HepG2 (cell line): Measurements from ENCODE around the gene STK39. TPM values are rescaled to one million over a fixed set of nuclear protein-coding genes. Genes with fewer than 3 reads are reported as not detected.

Experiments
- ARID2 ChIP-seq: sonication (generic); formaldehyde crosslinking; IDR thresholded peaks from 2 replicates; pipeline ENCODE4 v1.8.1; 2022; ENCODE audit warnings: mild to moderate bottlenecking, missing genetic modification reagents, borderline replicate concordance
- ATF4 ChIP-seq, 2 experiments: fragments of 450-650 bp in 1 of 2; sonication (generic) in 1 of 2; formaldehyde crosslinking; IDR thresholded peaks; 2 replicates each; pipeline versions ENCODE4 v1.5.0 to v1.8.0; 2020 to 2022; ENCODE audit warnings: mild to moderate bottlenecking in 1 of 2, missing genetic modification reagents in 1 of 2
- ELF1 ChIP-seq: sonication (generic); formaldehyde crosslinking; IDR thresholded peaks from 2 replicates; pipeline ENCODE4 v1.4.0; 2020; ENCODE audit warnings: missing genetic modification reagents
- ETV5 ChIP-seq: IDR thresholded peaks from 2 replicates; pipeline ENCODE4 v1.6.1; 2018; ENCODE audit warnings: missing biosample characterization, missing genetic modification reagents, inconsistent platforms, borderline replicate concordance
- HIVEP1 ChIP-seq: sonication (generic); formaldehyde crosslinking; IDR thresholded peaks from 2 replicates; pipeline ENCODE4 v1.4.0; 2020; ENCODE audit warnings: mild to moderate bottlenecking, missing genetic modification reagents
- HMGXB4 ChIP-seq, 2 experiments: sonication (generic) in 1 of 2; formaldehyde crosslinking in 1 of 2; IDR thresholded peaks; 2 replicates each; pipeline versions ENCODE4 v1.4.0 to v1.6.1; 2018 to 2020; ENCODE audit warnings: missing genetic modification reagents in 2 of 2, borderline replicate concordance in 1 of 2, low read depth in 1 of 2, mild to moderate bottlenecking in 1 of 2, missing biosample characterization in 1 of 2
- MAZ ChIP-seq, 2 experiments: sonication (generic) in 1 of 2; formaldehyde crosslinking in 1 of 2; IDR thresholded peaks; 2 replicates each; pipeline versions ENCODE4 v1.5.0 to v1.6.1; 2012 to 2020; ENCODE audit warnings: low read depth in 2 of 2, mild to moderate bottlenecking in 2 of 2, borderline replicate concordance in 1 of 2, improper control_type of control experiment in 1 of 2, low read length in 1 of 2, missing genetic modification reagents in 1 of 2, moderate library complexity in 1 of 2
- MTERF4 ChIP-seq: sonication (generic); formaldehyde crosslinking; IDR thresholded peaks from 2 replicates; pipeline ENCODE4 v1.8.0; 2023; ENCODE audit warnings: mild to moderate bottlenecking, missing genetic modification reagents
- MXI1 ChIP-seq: IDR thresholded peaks from 3 replicates; pipeline ENCODE4 v1.6.1; 2012; ENCODE audit warnings: low read depth, low read length, inconsistent platforms, borderline replicate concordance
- PLRG1 ChIP-seq: fragments of 450-650 bp; conservative IDR thresholded peaks from 2 replicates; pipeline ENCODE4 v1.6.1; 2016
- POGZ ChIP-seq: sonication (generic); formaldehyde crosslinking; IDR thresholded peaks from 2 replicates; pipeline ENCODE4 v1.4.0; 2020; ENCODE audit warnings: mild to moderate bottlenecking, missing genetic modification reagents
- RAD21 ChIP-seq: fragments of 450-650 bp; formaldehyde crosslinking; IDR thresholded peaks from 2 replicates; pipeline ENCODE4 v1.5.0; 2020; ENCODE audit warnings: mild to moderate bottlenecking
- SCMH1 ChIP-seq: sonication (generic); formaldehyde crosslinking; IDR thresholded peaks from 2 replicates; pipeline ENCODE4 v1.9.0; 2021; ENCODE audit warnings: missing genetic modification reagents, mild to moderate bottlenecking, borderline replicate concordance
- SIN3A ChIP-seq: IDR thresholded peaks from 2 replicates; pipeline ENCODE4 v1.6.1; 2011; ENCODE audit warnings: low read depth, mild to moderate bottlenecking, control low read depth, low read length, borderline replicate concordance
- SMAD1 ChIP-seq: sonication (generic); formaldehyde crosslinking; IDR thresholded peaks from 2 replicates; pipeline ENCODE4 v1.4.0; 2020; ENCODE audit warnings: missing genetic modification reagents, low read depth, mild to moderate bottlenecking, borderline replicate concordance
- TCF7 ChIP-seq: sonication (generic); IDR thresholded peaks from 2 replicates; pipeline ENCODE4 v1.6.1; 2016; ENCODE audit warnings: antibody characterized with exemption, low read depth
- WIZ ChIP-seq: sonication (generic); formaldehyde crosslinking; IDR thresholded peaks from 2 replicates; pipeline ENCODE4 v1.5.1; 2020; ENCODE audit warnings: mild to moderate bottlenecking, missing genetic modification reagents
- ZBTB38 ChIP-seq: sonication (generic); formaldehyde crosslinking; IDR thresholded peaks from 2 replicates; pipeline ENCODE4 v1.5.1; 2020; ENCODE audit warnings: mild to moderate bottlenecking, missing genetic modification reagents
- ZNF205 ChIP-seq: IDR thresholded peaks from 2 replicates; pipeline ENCODE4 v1.6.1; 2018; ENCODE audit warnings: missing biosample characterization, missing genetic modification reagents
- ZNF207 ChIP-seq: fragments of 450-650 bp; IDR thresholded peaks from 2 replicates; pipeline ENCODE4 v1.6.1; 2016; ENCODE audit warnings: antibody characterized with exemption, borderline replicate concordance
- ZNF350 ChIP-seq: sonication (generic); formaldehyde crosslinking; IDR thresholded peaks from 2 replicates; pipeline ENCODE4 v1.4.0; 2020; ENCODE audit warnings: mild to moderate bottlenecking, low read depth, missing genetic modification reagents, borderline replicate concordance
- ZNF598 ChIP-seq: sonication (generic); formaldehyde crosslinking; IDR thresholded peaks from 2 replicates; pipeline ENCODE4 v1.5.1; 2020; ENCODE audit warnings: mild to moderate bottlenecking, missing genetic modification reagents, borderline replicate concordance
- ZNF672 ChIP-seq: sonication (generic); formaldehyde crosslinking; IDR thresholded peaks from 2 replicates; pipeline ENCODE4 v1.8.1; 2022; ENCODE audit warnings: missing genetic modification reagents
- ZNF878 ChIP-seq: sonication (generic); formaldehyde crosslinking; IDR thresholded peaks from 2 replicates; pipeline ENCODE4 v1.8.1; 2023; ENCODE audit warnings: mild to moderate bottlenecking, missing genetic modification reagents, moderate library complexity
- polyA plus RNA-seq, 8 experiments: library from polyadenylated mRNA; depleted of rRNA in 3 of 8; stranded (reverse) in 7 of 8; unstranded in 1 of 8; fragments of >200 nt; fragmentation: Illumina TruSeq in 4 of 8; extraction: Trizol in 4 of 8; gene quantifications; 2 replicates each; pipeline versions ENCODE4 v1.2.1 to v1.2.3, GENCODE V29; 2011 to 2016; ENCODE audit warnings: low read depth in 4 of 8, missing spikeins in 1 of 8, mixed read lengths in 1 of 8; ENCODE audit not compliant: insufficient read depth in 1 of 8
- total RNA-seq, 5 experiments: library from RNA; depleted of rRNA; stranded (reverse); fragments of >200 nt; fragmentation: Illumina TruSeq; extraction: Trizol; gene quantifications; 2 replicates each; pipeline ENCODE4 v1.2.3, GENCODE V29; 2016; ENCODE audit warnings: low read depth in 1 of 5
- TF ChIP-seq, protein P1 (sequence below): sonication (generic); formaldehyde crosslinking; IDR thresholded peaks from 2 replicates; pipeline ENCODE4 v1.5.0; 2020; ENCODE audit warnings: mild to moderate bottlenecking, low read depth, missing genetic modification reagents, borderline replicate concordance

The STK39 gene
- total and polyA plus RNA-seq, 2 of the 13 experiments (the other 11 are each of a cell fraction or from before 2014, with no cell fraction given), result 27.3 to 38.4 TPM

- TF ChIP-seq HIVEP1 (CRISPR knock-in tag) (peak; percentile 25; the same call in 1 of the 2 replicates), POGZ (CRISPR knock-in tag) (peak; percentile 60; the same call in 1 of the 2 replicates), WIZ (CRISPR knock-in tag) (no peak), ZNF350 (CRISPR knock-in tag) (0 out of 2 replicates have a peak, but pooled peaks have one; percentile 20), ZNF598 (CRISPR knock-in tag) (no peak), ZNF207 (no peak), ZBTB38 (CRISPR knock-in tag) (peak; percentile 70; the same call in 1 of the 2 replicates), PLRG1 (no peak), ETV5 (CRISPR knock-in tag) (no peak; the same call in 1 of the 2 replicates), RAD21 (CRISPR knock-in tag) (peak; percentile 79), MXI1 (no peak), HMGXB4 (CRISPR knock-in tag; IDR thresholded peaks at IDR 0.05; ENCODE audit: borderline replicate concordance in 1 of 2, low read depth in 1 of 2) (peak; percentile 89 to 97; a peak in 3 of 4 replicates), SMAD1 (CRISPR knock-in tag) (no peak), ATF4 (CRISPR knock-in tag; IDR thresholded peaks at IDR 0.05) (no peak), ZNF672 (CRISPR knock-in tag) (no peak), TCF7 (no peak), ARID2 (CRISPR knock-in tag) (no peak), SIN3A (peak; percentile 25; the same call in 1 of the 2 replicates), ELF1 (CRISPR knock-in tag) (0 out of 2 replicates have a peak, but pooled peaks have one; percentile 7), ZNF878 (CRISPR knock-in tag) (peak; percentile 49; the same call in 1 of the 2 replicates), ZNF205 (CRISPR knock-in tag) (peak; percentile 71; the same call in 1 of the 2 replicates), SCMH1 (CRISPR knock-in tag) (no peak), MAZ (IDR thresholded peaks at IDR 0.05; ENCODE audit: borderline replicate concordance, low read depth, low read length) (no peak), MAZ (CRISPR knock-in tag; IDR thresholded peaks at IDR 0.05; ENCODE audit: low read depth) (no peak), MTERF4 (CRISPR knock-in tag) (no peak)
- TF ChIP-seq, protein P1, sequence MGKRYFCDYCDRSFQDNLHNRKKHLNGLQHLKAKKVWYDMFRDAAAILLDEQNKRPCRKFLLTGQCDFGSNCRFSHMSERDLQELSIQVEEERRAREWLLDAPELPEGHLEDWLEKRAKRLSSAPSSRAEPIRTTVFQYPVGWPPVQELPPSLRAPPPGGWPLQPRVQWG (CRISPR knock-in tag), result no peak
These were observed 683 bp downstream of the STK39 start (continued) for GRCh38 chr2:168246483-168247340.
